Measurements from ENCODE around the gene GAN.

Gene GAN

DNA sequence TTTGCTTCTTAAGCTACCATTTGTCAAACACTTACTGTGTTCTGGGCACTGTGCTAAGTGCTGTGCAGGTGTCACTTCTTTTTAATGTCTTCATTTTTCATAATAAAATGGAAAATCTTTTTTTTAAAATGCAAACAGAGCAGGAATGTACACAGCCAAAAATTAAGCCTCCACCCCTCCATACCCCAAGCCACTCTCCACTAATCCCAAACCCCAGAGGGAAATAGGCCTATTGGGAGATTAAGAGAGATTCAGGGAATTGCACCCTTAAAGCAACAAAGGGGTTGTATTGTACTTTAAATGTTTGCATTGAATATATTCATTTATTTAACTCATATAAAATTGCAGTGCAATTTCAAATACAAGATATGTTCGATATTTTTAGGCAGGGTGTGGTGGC, 28.6 kb upstream of the GAN start:
- no peak for ATAC-seq
- Mint-ChIP-seq H3K27ac (no peak overlapping the region), H3K4me1 (no peaks in the 10 kb centered on the region), H3K27me3 (peaks cover 2% of the 10 kb centered on the region), H3K4me3 (no peak overlapping the region), H3K9me3 (no peaks in the 10 kb centered on the region), H3K36me3 (no peaks in the 10 kb centered on the region)

DNA sequence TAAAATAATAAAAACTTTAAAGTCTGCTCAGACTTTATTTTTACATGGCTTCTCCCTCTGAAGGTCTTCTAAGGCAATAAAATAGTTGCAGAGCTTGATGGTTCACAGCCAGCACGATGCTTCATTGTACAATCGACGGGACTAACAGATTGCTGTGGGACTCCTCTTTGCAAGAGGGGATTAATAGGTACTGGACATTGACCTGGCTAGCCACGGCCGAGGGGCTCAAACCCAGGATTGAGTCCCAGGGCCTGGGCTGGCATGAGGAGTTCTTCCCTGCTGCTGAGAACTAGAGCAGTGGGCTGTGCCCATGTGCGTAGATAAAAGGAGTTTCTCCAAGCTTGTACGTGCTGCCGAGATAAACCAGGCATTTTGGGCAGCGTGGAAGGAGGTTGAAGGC, 23.6 kb upstream of the GAN start:
- Mint-ChIP-seq H3K27ac (no peak overlapping the region), H3K9me3 (no peaks in the 10 kb centered on the region), H3K36me3 (no peaks in the 10 kb centered on the region), H3K4me3 (no peak overlapping the region), H3K27me3 (peaks cover 42% of the 10 kb centered on the region), H3K4me1 (no peaks in the 10 kb centered on the region)
- ATAC-seq = no peak

DNA sequence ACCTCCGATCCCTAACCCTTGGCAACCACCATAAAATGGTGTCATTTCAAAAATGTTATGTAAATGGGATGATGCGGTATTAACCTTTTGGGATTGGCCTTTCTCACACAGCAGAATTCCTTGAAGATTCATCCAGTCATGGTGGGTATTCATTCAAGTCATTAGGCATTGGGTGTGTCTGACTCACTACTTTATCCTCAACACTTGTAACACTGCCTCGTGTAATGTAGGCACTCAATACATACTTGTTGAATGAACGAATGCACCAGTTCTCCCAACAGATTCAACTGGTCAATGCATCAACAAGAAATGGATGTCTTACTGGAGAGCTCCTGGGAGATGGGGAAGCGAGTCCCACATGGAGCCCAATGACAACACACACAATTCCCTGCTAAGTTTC, 21.8 kb upstream of the GAN start:
- H3K27me3 Mint-ChIP-seq = peaks cover 48% of the 10 kb centered on the region

DNA sequence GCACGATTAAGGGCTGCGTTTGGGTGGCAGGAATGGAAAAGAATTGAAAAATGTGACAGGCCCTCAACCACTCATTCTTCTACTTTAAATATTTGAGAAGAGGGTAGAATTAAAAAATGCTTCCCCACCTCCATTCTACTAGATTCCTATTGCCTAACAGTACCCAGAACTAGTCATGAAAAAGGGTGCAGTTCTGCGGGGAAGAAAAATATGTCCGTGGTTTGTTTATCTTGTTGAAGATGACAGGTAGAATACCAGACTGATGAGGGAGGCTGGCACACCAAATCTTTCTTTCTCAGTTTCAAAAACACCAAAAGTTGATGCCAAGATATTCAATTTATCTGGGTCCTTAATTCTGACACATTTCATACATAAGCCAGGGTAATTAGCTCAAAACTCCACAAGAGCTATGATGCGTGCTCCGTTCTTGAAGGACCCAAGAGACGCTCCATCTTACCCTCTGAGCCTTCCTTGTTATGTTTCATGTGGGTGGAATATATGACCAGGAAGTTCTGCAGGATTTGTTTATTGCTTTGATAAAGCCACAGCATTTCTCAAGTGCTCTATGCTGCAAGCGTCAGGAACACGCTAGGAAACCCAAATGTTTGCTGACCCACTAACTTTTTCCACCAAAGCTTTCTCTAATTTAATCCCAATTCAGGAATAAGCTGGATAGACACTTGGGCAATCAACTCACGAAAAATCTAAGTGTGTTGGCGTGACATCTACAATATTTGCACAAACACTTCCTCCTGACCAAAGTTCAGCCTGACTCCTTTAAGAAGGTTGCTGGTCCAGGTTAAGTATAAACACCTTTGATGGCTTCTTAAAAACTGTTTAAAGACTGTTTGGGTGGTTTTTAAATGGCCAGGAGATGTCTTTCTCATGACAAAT, 20.6 kb upstream of the GAN start:
- Mint-ChIP-seq H3K27me3 (peaks cover 48% of the 10 kb centered on the region), H3K36me3 (no peaks in the 10 kb centered on the region), H3K4me3 (no peak overlapping the region), H3K4me1 (no peaks in the 10 kb centered on the region), H3K27ac (no peak overlapping the region), H3K9me3 (no peaks in the 10 kb centered on the region)
- no peak for ATAC-seq

More for the DNA sequence above, 21.8 kb upstream of the GAN start:
- H3K9me3 Mint-ChIP-seq = no peaks in the 10 kb centered on the region
- ATAC-seq = no peak
- no peak overlapping the region for H3K27ac Mint-ChIP-seq
- no peak overlapping the region for H3K4me3 Mint-ChIP-seq
- H3K4me1 Mint-ChIP-seq = no peaks in the 10 kb centered on the region
- no peaks in the 10 kb centered on the region for H3K36me3 Mint-ChIP-seq

DNA sequence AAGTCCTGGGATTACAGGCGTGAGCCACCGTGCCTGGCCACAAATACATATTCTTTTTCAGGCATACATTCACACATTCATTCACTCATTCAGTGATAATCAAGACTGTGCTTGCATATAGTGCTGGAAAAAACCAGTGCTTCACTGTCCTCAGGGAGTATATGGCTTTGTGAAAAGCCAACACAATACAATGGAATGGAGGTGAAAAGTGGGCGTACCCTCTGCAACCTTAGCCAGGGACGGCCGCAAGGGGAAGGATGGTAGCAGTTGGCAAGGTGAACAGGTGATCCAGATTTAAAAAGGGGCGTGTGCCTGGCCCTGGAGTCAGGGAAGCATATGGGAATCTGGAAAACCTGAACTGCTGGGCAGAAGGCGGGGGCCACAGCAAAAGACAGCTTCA, 18.1 kb upstream of the GAN start:
- Mint-ChIP-seq H3K36me3 (peaks cover 5% of the 10 kb centered on the region), H3K4me1 (no peaks in the 10 kb centered on the region), H3K9me3 (no peaks in the 10 kb centered on the region), H3K4me3 (no peak overlapping the region), H3K27me3 (peaks cover 41% of the 10 kb centered on the region), H3K27ac (no peak overlapping the region)
- no peak for ATAC-seq

DNA sequence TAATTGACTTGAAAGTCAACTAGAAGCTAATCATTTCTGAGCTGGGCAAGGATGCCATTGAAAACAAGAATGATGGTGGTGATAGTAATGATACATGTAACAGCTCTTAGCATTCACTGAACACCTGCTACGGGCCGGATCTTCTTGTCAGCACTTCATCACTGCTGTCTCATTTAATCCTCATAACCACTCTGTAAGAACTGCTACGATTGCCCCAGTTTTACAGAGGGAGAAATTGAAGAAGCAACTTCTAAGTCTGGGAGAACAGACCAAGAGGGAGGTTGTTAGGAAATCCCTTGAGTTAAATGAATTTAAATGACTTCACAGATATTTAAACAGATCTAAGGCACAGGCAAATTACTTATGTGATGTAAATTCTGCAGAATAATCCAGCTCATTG, 7.0 kb upstream of the GAN start:
- peaks cover 12% of the 10 kb centered on the region for H3K36me3 Mint-ChIP-seq
- no peaks in the 10 kb centered on the region for H3K27me3 Mint-ChIP-seq
- peaks cover 14% of the 10 kb centered on the region for H3K4me1 Mint-ChIP-seq
- H3K27ac Mint-ChIP-seq = peak overlapping the region; percentile 32
- no peak overlapping the region for H3K4me3 Mint-ChIP-seq
- ATAC-seq = no peak
- no peaks in the 10 kb centered on the region for H3K9me3 Mint-ChIP-seq

DNA sequence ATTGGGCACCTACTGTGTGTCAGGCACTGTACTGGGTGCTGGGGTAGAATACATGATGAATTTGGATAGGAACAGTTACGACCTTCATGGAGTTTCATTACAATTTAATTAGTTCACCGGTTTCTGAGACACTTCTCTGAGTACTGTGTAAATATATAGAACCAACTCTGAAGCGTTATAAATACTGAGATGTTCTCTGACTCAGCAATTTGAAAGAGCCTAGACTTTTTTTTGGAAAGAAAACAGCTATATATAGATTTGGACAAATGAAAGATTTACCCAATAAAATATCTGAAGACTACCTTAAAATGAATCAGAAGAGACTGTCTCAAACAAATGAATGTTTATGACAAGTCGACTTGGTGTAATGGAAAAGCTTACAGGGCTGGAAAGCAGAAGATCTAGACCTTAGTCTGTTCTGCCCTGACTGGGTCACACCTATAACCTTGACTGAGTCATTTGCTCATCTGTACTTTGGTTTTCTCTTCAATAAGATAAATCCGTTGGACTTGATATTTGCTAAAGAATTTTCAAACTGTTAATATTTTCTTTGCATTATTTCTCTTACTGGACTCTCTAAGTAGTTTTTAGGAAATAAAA, 4.6 kb upstream of the GAN start:
- ATAC-seq = no peak
- no peak overlapping the region for H3K4me3 Mint-ChIP-seq
- peaks cover 12% of the 10 kb centered on the region for H3K36me3 Mint-ChIP-seq
- no peaks in the 10 kb centered on the region for H3K27me3 Mint-ChIP-seq
- H3K4me1 Mint-ChIP-seq = peaks cover 31% of the 10 kb centered on the region
- no peaks in the 10 kb centered on the region for H3K9me3 Mint-ChIP-seq
- H3K27ac Mint-ChIP-seq = no peak overlapping the region

DNA sequence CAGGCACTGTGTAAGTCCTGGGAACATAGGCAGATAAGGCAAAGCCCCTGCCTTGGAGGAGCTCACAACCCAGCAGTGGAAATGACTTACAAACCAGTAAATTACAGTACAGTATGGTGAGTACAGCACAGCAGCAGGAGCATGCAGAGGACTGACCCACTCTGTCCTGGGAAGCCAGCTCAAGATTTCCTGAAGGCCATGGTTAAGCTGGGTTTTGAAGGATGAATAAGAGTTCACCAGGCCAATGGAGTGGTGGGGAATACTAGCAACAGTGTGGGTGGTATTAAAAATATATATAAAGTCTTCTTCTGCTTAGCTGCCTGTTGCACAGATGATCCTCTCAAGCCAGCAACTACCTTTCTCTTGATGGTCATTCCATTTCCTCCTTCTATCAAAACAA, 3.0 kb upstream of the GAN start:
- Mint-ChIP-seq H3K4me1 (peaks cover 36% of the 10 kb centered on the region), H3K9me3 (no peaks in the 10 kb centered on the region), H3K36me3 (peaks cover 12% of the 10 kb centered on the region), H3K4me3 (no peak overlapping the region), H3K27ac (peak overlapping the region; percentile 19), H3K27me3 (no peaks in the 10 kb centered on the region)
- ATAC-seq = no peak

DNA sequence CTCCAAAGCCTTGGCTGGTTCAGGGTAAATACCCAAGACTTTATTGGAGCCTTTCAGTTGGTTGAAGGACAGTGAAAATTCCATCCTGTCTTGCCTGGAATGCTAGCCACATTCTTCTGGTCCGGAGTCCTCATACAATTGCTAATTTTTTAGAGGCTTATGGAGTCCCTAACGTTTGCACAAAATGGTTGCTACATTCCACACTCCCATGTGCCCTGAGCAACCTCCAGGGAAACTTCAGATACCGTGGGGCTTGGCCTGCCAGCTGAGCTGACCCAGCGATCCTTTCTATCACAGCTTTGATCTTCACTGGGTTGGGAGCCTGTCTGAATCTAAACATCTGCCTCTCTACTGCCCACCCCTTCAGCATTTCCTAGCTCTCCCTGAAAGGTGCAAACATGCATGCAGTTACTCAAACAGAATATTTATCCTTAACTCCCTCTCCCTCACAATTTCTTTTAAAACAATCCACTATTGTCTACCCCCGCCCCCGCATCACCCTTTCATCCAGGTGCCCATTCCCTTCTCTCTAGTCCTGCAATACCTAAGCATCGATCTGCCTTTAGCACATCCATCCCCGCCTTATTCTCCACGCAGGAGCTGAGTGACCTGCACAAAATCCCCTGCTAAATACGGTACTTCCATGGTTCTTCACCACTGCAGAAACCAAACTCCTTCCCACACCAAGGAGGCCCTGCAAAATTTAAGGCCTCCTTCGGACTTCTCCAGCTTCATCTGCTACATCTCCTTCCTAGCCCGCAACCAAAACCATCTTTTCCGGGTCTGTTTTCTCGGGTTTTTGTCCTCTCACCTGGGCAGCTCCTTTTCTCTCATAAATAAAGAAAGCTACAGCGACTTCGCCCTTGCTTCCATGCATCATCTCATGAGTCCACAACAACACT, 810 bp upstream of the GAN start:
- Mint-ChIP-seq H3K36me3 (peaks cover 12% of the 10 kb centered on the region), H3K4me1 (peaks cover 36% of the 10 kb centered on the region), H3K9me3 (no peaks in the 10 kb centered on the region), H3K27me3 (no peaks in the 10 kb centered on the region), H3K27ac (peak overlapping the region; percentile 94), H3K4me3 (peak overlapping the region; percentile 90)
- ATAC-seq = peak; percentile 1

DNA sequence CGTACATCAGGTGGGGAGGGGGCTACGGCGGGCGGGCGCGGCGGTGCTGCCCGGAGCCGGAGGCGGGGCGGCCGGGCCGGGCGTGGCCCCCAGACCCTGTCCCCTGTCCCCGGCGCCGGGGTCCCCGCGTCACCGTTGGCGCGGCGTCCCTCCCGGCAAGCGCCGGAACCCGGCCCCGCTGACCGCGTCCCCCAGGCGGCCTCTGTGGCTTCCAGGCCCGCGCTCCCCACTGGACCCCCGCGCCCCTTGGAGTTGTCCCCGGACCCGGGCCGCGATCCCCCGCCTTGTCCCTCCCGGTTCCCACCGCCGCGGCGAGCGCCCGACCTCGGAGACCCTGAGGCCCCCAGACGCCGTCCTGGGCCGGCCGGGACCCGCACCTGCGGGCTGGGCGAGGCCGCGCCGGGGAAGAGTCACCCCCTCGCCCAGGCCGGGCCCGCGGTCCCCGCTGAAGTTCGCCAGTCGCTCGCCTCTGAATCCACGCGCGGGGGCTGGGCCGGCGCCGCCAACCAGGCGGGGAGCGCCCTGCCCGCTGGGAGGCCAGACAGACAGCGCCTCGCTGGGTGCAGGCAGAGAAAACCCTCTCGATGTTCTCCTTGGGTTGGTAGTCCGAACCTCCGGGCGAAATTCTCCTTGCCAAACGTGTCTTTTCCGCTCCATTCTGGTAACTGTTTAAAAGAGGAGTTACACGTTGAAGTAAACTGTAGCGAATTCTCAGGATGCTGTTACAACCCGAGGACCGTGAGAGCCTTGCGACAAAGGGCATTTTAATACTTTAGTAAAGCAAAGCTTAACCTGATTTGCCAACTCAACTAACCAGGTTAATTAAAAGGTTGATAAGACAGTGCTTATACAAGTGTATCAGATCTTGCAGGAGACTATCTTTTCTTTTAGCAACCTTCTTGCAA, 761 bp downstream of the GAN start:
- Mint-ChIP-seq H3K36me3 (peaks cover 12% of the 10 kb centered on the region), H3K27me3 (no peaks in the 10 kb centered on the region), H3K27ac (peak overlapping the region; percentile 51), H3K4me3 (peak overlapping the region; percentile 90), H3K9me3 (no peaks in the 10 kb centered on the region), H3K4me1 (peaks cover 40% of the 10 kb centered on the region)
- ATAC-seq = peak; percentile 71

DNA sequence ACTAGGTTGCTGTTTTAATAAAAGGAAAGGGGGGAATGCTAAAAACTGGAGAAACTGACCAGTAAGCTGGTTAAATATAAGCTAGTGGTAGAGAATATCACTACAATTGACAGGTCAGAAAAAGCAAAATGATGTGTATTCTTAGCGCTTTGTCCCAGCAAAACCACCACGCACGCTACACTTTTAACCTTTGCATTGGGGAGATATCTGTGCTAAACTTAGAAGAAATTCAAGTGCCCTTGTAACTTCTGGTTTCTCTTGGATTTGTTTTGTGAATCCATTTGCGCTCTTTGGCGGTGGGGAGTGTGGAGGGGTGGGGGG, 1.4 kb downstream of the GAN start:
- Mint-ChIP-seq H3K36me3 (peaks cover 11% of the 10 kb centered on the region), H3K27me3 (no peaks in the 10 kb centered on the region), H3K27ac (peak overlapping the region; percentile 51), H3K9me3 (no peaks in the 10 kb centered on the region), H3K4me3 (peak overlapping the region; percentile 75), H3K4me1 (peaks cover 39% of the 10 kb centered on the region)
- no peak for ATAC-seq

DNA sequence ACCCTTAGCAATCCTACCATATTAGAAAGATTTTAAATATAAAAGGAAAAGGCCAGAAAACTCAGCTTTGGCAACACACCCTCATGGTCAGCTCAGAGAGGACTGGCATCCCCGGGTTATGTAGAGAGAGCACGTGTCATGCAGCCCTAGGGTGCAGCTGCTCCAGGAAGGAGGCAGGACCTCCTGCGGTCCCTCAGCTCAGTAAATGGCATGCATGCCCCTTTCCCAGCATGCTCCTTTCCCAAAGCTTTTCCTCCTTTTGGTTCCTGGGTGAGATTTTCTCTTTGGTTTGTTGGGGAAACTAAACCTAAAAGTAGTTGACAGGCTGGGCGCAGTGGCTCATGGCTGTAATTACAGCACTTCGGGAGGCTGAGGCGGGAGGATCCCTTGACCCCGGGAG, 3.9 kb downstream of the GAN start:
- peaks cover 26% of the 10 kb centered on the region for H3K4me1 Mint-ChIP-seq
- H3K9me3 Mint-ChIP-seq = no peaks in the 10 kb centered on the region
- no peak for ATAC-seq
- no peak overlapping the region for H3K27ac Mint-ChIP-seq
- no peak overlapping the region for H3K4me3 Mint-ChIP-seq
- H3K27me3 Mint-ChIP-seq = no peaks in the 10 kb centered on the region
- H3K36me3 Mint-ChIP-seq = no peaks in the 10 kb centered on the region

DNA sequence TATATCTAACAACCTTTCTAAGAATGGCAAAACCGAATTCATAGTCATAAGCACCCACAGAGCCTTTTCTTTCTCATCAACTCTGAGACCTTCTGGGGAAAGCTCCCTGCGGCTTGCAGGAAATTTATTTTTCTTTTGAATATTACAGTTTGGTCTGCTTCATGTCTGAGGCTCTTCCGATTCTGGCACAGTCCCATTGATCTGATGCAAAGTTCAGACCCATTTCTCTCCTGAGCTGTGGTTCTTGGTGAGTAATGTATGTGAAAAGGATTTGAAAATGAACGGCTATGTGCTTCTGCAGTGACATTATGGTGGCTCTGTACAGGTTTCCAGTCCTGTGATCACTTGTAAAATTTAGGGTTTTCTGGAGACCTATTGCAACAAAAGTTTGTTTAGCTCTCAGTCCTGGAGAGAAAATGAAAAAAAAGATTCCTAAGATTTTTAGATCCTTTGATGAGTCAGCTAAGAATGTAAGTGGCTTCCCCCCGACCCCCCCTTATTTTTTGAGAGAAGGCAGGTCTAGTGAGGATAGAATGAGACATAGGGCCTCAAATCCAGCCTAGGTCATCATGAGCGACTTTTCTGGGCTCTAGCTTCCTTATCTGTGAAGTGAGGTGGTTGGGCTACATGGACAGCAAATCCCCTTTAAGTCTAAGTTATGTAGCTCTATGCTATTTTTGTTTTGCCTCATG, 4.6 kb downstream of the GAN start:
- Mint-ChIP-seq H3K27me3 (no peaks in the 10 kb centered on the region), H3K27ac (no peak overlapping the region), H3K4me1 (peaks cover 24% of the 10 kb centered on the region), H3K36me3 (peaks cover 5% of the 10 kb centered on the region), H3K4me3 (no peak overlapping the region), H3K9me3 (no peaks in the 10 kb centered on the region)
- ATAC-seq = no peak

DNA sequence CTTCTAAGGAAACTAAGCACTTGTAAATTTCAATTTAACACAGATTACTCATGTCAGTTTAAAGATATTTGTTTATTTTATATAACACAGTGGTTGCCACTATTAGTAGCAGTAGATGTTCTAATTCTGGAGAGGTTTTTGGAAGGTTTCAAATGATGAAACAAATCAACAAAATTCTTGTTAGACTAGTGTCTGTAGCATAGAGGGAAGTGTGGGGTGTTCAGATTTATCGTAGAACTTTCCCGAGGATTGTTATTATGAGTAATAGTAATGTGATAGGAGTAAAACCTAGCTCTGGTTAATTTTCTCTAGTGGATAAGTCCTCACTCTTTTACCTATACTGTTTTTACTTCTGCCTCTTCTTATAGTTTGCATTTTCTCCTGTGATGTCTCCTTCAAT, 6.3 kb downstream of the GAN start:
- Mint-ChIP-seq H3K4me1 (peaks cover 26% of the 10 kb centered on the region), H3K9me3 (no peaks in the 10 kb centered on the region), H3K27ac (no peak overlapping the region), H3K36me3 (peaks cover 17% of the 10 kb centered on the region), H3K27me3 (no peaks in the 10 kb centered on the region), H3K4me3 (no peak overlapping the region)
- ATAC-seq = no peak

Data from stimulated activated memory B cell treated with anti-CD40 and anti-IgM and Interleukin-4, amounts not matched to agents 10 μg/mL and 1 μg/mL and 100 μg/mL, for 72 hours (primary cell).